GM19463 (cell line): ENCODE measurements around the gene HACD2.
A peak's percentile ranks its signal among the peaks of the same experiment; 100 is the strongest.

Source experiments
- ATAC-seq: cut with Tn5 transposase; IDR thresholded peaks from one replicate; pipeline ENCODE4 v1.9.1; 2021; ENCODE audit warnings: mild to moderate bottlenecking, moderate library complexity; ENCODE audit not compliant: unreplicated experiment

The HACD2 gene

GRCh38 chr3:123449102-123449996, 135.5 kb downstream of the HACD2 start:
- no peak for ATAC-seq

- ATAC-seq = no peak
Observed at GRCh38 chr3:123448536-123449101, 136.2 kb downstream of the HACD2 start, which contains the start of gene ADCY5. ADCY5 (minus strand) TSS chr3:123449090; CDS start chr3:123448545, 545 bp downstream.

- ATAC-seq = peak; percentile 44
Observed at GRCh38 chr3:123447749-123448517, 136.9 kb downstream of the HACD2 start.

GRCh38 chr3:123447416-123447748, 137.5 kb downstream of the HACD2 start:
- ATAC-seq = no peak

- ATAC-seq = no peak
Observed at GRCh38 chr3:123446610-123447109, 138.2 kb downstream of the HACD2 start.

GRCh38 chr3:123446210-123446609, 138.6 kb downstream of the HACD2 start:
- no peak for ATAC-seq

- no peak for ATAC-seq
Observed at GRCh38 chr3:123445702-123446101, 139.2 kb downstream of the HACD2 start.

GRCh38 chr3:123444744-123445143, 140.1 kb downstream of the HACD2 start:
- ATAC-seq = no peak

- ATAC-seq = no peak
Observed at GRCh38 chr3:123444023-123444422, 140.8 kb downstream of the HACD2 start.

GRCh38 chr3:123442908-123443307, 141.9 kb downstream of the HACD2 start:
- ATAC-seq = no peak

- ATAC-seq = no peak
Observed at GRCh38 chr3:123442125-123442524, 142.7 kb downstream of the HACD2 start.
